ENCODE measurements around the gene AXIN2.

AXIN2 gene

GRCh38 chr17:65541453-65541852 is 20.0 kb downstream of the AXIN2 start:
- Histone ChIP-seq H3K4me1 (ENCODE audit: insufficient read depth, low read length) (peaks cover 31% of the 10 kb centered on the region), H3K36me3 (ENCODE audit: insufficient read depth, low read depth, low read length) (peaks cover 86% of the 10 kb centered on the region), H3K27me3 (ENCODE audit: insufficient read depth, low read length) (no peaks in the 10 kb centered on the region), H3K4me3 (ENCODE audit: low read length) (no peak overlapping the region), H3K27ac (ENCODE audit: low read length) (no peak overlapping the region), H3K9ac (ENCODE audit: low read depth, low read length) (no peak overlapping the region), H3K9me3 (ENCODE audit: insufficient read depth, low read depth, low read length) (no peaks in the 10 kb centered on the region)

GRCh38 chr17:65539630-65540266 is 21.7 kb downstream of the AXIN2 start:
- Histone ChIP-seq H3K27me3 (ENCODE audit: insufficient read depth, low read length) (no peaks in the 10 kb centered on the region), H3K9ac (ENCODE audit: low read depth, low read length) (no peak overlapping the region), H3K36me3 (ENCODE audit: insufficient read depth, low read depth, low read length) (peaks cover 93% of the 10 kb centered on the region), H3K9me3 (ENCODE audit: insufficient read depth, low read depth, low read length) (no peaks in the 10 kb centered on the region), H3K4me3 (ENCODE audit: low read length) (no peak overlapping the region; the same call in 1 of the 2 replicates), H3K27ac (ENCODE audit: low read length) (no peak overlapping the region), H3K4me1 (ENCODE audit: insufficient read depth, low read length) (peaks cover 24% of the 10 kb centered on the region)

DNA sequence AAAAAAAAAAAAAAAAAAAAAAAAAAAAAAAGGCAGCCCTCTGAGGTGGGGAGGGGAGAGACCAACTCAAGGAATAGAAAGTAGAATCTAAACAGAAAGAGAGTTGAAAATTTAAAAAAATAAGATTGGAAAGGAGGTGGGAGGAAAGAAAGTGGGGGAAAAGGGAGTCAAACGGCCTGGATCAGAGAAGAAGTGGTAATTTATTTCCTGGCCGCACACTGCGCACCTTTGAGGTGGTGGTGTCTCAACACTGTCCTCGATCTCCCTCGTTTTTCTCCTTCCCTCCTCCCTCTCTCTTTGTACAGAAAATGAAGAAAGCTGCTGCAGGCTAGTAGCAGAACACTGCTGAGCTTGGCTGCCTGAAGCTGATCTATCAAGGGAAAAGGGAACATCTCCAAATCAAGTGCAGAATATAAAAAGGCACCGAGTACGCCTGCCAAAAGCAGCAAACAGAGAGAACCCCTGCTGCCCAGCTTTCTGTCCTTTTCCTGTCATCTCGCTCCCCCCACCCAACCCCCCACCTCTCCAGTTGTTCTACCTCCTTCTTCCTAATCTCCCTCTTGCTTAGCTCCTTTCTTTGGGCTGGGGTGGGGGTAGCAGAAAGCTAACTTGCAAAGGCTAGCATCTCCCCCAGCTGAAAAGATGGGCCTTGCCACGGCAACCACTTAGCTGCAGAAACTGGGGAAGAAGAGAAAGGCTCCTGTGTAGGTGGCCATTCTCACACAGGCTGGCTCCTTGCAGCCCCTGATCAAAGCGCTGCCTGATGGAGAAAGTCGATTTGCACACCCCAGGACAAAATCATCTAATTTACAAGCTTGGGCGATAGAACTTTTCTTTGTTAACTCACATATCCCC is 22.5 kb downstream of the AXIN2 start:
- Histone ChIP-seq H3K27ac (ENCODE audit: low read length) (no peak overlapping the region), H3K36me3 (ENCODE audit: insufficient read depth, low read depth, low read length) (peaks cover 95% of the 10 kb centered on the region), H3K9ac (ENCODE audit: low read depth, low read length) (no peak overlapping the region), H3K4me3 (ENCODE audit: low read length) (peak overlapping the region; percentile 9; the same call in 1 of the 2 replicates), H3K9me3 (ENCODE audit: insufficient read depth, low read depth, low read length) (no peaks in the 10 kb centered on the region), H3K4me1 (ENCODE audit: insufficient read depth, low read length) (peaks cover 24% of the 10 kb centered on the region), H3K27me3 (ENCODE audit: insufficient read depth, low read length) (no peaks in the 10 kb centered on the region)

GRCh38 chr17:65537845-65538674 is 23.4 kb downstream of the AXIN2 start:
- Histone ChIP-seq H3K27me3 (ENCODE audit: insufficient read depth, low read length) (no peaks in the 10 kb centered on the region), H3K9ac (ENCODE audit: low read depth, low read length) (no peak overlapping the region), H3K36me3 (ENCODE audit: insufficient read depth, low read depth, low read length) (peaks cover 95% of the 10 kb centered on the region), H3K27ac (ENCODE audit: low read length) (no peak overlapping the region), H3K9me3 (ENCODE audit: insufficient read depth, low read depth, low read length) (no peaks in the 10 kb centered on the region), H3K4me1 (ENCODE audit: insufficient read depth, low read length) (peaks cover 24% of the 10 kb centered on the region; the same call in 1 of the 2 replicates), H3K4me3 (ENCODE audit: low read length) (no peak overlapping the region)

DNA sequence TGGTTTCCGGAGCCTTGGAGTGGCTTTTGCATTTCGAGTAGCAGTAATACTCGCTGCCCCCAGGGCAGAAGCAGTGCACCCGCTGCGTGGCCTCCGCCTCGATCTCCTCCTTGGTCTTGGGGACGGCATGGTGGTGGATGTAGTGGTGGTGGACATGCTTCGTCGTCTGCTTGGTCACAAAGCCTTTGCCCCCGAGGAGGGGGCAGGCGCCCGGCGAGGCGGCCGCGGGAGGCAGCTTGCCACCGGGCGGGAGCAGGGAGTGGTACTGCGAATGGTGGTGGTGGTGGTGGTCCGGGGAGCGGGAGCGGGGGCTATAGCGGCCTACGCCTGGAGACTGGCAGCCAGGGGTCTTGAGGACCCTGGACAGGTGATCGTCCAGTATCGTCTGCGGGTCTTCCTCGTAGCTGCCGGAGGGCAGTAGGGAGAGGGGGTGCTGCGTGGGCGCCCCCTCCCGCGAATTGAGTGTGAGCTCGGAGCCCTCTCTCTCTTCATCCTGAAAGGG is 24.1 kb downstream of the AXIN2 start:
- H3K27ac ChIP-seq (ENCODE audit: low read length), result no peak overlapping the region
- H3K4me1 ChIP-seq (ENCODE audit: insufficient read depth, low read length), result peaks cover 21% of the 10 kb centered on the region
- H3K27me3 ChIP-seq (ENCODE audit: insufficient read depth, low read length), result no peaks in the 10 kb centered on the region
- no peaks in the 10 kb centered on the region for H3K9me3 ChIP-seq (ENCODE audit: insufficient read depth, low read depth, low read length)
- no peak overlapping the region for H3K9ac ChIP-seq (ENCODE audit: low read depth, low read length)
- peaks cover 95% of the 10 kb centered on the region for H3K36me3 ChIP-seq (ENCODE audit: insufficient read depth, low read depth, low read length)
- H3K4me3 ChIP-seq (ENCODE audit: low read length), result no peak overlapping the region

- H3K36me3 ChIP-seq (ENCODE audit: insufficient read depth, low read depth, low read length), result peaks cover 95% of the 10 kb centered on the region
These were observed 24.7 kb downstream of the AXIN2 start for GRCh38 chr17:65536573-65537342.

DNA sequence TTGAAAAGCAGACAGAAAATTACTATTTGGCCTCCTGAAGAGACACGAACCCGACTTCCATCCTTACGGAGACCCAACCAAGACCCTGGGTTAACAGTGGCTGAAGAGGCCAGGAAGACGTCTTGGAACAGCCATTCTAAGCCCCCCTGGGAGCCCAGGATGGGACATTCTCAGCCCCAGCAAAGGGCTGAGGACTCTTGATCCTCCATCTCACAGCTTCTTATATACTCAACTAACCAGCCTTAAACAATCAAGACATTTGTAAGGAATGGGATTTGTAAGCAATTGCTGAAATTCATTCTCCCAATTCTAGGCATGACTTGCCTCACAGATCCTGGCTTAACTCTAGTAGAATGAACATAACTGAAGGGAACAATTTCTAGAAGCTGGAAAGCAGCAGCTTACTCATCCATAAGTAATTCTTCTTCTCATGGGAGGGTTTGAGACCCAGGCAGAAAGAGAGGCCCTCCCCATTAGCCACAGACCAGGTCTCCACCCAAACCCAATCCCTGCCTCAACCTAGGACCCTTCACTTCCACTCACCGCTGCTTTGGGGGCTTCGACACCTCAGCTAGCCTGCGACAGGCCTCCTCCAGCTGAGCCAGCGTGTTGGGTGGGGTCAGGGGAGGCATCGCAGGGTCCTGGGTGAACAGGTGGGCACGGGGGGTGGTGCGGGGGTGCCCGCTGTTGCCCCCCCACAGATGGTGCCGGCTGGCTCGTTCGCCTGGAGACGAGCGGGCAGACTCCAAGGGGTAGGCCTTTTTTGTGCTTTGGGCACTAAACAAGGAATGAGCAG is 25.5 kb downstream of the AXIN2 start:
- Histone ChIP-seq H3K27ac (ENCODE audit: low read length) (no peak overlapping the region), H3K4me1 (ENCODE audit: insufficient read depth, low read length) (peaks cover 34% of the 10 kb centered on the region), H3K9ac (ENCODE audit: low read depth, low read length) (no peak overlapping the region), H3K36me3 (ENCODE audit: insufficient read depth, low read depth, low read length) (peaks cover 88% of the 10 kb centered on the region), H3K4me3 (ENCODE audit: low read length) (no peak overlapping the region), H3K9me3 (ENCODE audit: insufficient read depth, low read depth, low read length) (no peaks in the 10 kb centered on the region), H3K27me3 (ENCODE audit: insufficient read depth, low read length) (no peaks in the 10 kb centered on the region)

More at GRCh38 chr17:65536573-65537342, 24.7 kb downstream of the AXIN2 start:
- Histone ChIP-seq H3K9me3 (ENCODE audit: insufficient read depth, low read depth, low read length) (no peaks in the 10 kb centered on the region), H3K9ac (ENCODE audit: low read depth, low read length) (no peak overlapping the region), H3K27ac (ENCODE audit: low read length) (no peak overlapping the region), H3K4me1 (ENCODE audit: insufficient read depth, low read length) (peaks cover 28% of the 10 kb centered on the region), H3K27me3 (ENCODE audit: insufficient read depth, low read length) (no peaks in the 10 kb centered on the region), H3K4me3 (ENCODE audit: low read length) (no peak overlapping the region)

DNA sequence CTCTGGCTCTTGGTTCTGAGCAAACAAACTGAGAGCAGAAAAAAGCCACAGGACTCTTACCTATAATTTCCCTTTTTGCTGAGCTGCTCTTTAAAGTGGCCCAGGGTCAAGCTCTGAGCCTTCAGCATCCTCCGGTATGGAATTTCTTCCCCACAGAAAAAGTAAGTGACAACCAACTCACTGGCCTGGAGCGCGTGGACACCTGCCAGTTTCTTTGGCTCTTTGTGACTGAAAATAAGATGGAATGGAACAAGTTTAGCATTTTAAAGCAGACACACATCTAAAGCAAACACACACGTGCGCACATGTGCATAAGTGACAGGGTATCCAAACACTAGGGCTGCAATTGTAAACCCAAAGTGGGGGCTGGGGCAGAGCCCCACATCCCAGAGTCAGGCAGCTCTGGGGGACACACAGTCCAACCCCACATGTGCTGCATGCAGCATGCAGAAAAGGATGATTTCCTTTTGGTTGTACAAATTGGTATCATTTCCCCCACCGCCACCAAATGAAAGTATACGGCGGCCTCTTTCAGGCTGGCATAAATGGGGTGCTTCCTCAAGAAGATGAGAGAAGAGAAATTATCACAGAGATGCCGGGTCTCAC is 27.5 kb downstream of the AXIN2 start:
- no peak overlapping the region for H3K27ac ChIP-seq (ENCODE audit: low read length)
- no peak overlapping the region for H3K9ac ChIP-seq (ENCODE audit: low read depth, low read length)
- no peak overlapping the region for H3K4me3 ChIP-seq (ENCODE audit: low read length)
- no peaks in the 10 kb centered on the region for H3K9me3 ChIP-seq (ENCODE audit: insufficient read depth, low read depth, low read length)
- peaks cover 91% of the 10 kb centered on the region for H3K36me3 ChIP-seq (ENCODE audit: insufficient read depth, low read depth, low read length)
- no peaks in the 10 kb centered on the region for H3K27me3 ChIP-seq (ENCODE audit: insufficient read depth, low read length)
- H3K4me1 ChIP-seq (ENCODE audit: insufficient read depth, low read length), result peaks cover 31% of the 10 kb centered on the region

GRCh38 chr17:65533056-65533745 is 28.2 kb downstream of the AXIN2 start:
- H3K9me3 ChIP-seq (ENCODE audit: insufficient read depth, low read depth, low read length), result no peaks in the 10 kb centered on the region
- H3K36me3 ChIP-seq (ENCODE audit: insufficient read depth, low read depth, low read length), result peaks cover 92% of the 10 kb centered on the region
- no peak overlapping the region for H3K9ac ChIP-seq (ENCODE audit: low read depth, low read length)
- no peaks in the 10 kb centered on the region for H3K27me3 ChIP-seq (ENCODE audit: insufficient read depth, low read length)
- H3K4me1 ChIP-seq (ENCODE audit: insufficient read depth, low read length), result peaks cover 26% of the 10 kb centered on the region
- no peak overlapping the region for H3K27ac ChIP-seq (ENCODE audit: low read length)
- H3K4me3 ChIP-seq (ENCODE audit: low read length), result no peak overlapping the region
